Fibroblast of peridontal ligament (primary cell): ENCODE measurements around the gene MMP28.

Experiments used
- DNase-seq: peaks from one replicate; pipeline ENCODE4 v3.0.0-alpha.2; 2010; ENCODE audit errors: extremely low read depth

Gene MMP28

DNA sequence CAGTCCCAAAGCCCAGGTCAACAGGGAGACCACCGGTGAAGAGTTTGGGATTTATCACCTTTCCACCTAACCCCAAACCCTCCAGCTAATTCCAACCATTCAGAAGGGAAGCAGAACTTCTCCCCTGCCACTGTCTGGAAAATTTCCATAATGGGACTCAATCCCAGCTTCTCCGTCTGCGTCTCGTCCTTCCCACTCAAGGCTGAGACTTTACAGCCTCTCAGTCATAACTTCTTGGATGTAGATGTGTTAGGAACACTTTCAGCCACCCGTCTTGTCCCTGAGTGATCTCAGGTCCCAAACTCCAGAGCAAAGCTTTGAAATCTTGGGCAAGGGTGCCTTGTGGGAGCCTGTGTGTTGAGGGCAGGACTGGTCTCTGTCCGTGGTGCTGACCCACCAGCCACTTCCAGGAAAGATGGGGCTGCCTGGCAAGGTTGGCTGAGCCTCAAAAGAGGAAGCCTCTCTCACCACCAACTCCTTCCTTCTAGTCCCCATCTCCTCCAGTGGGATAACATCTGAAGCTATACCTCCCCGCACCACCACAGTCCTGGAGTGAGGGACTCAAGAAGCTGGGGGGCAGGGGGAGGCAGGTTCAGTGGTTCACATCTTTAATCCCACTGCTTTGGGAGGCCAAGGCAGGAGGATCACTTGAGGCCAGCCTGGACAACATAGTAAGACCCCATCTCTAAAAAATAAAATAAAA is 51.7 kb downstream of the MMP28 start:
- DNase-seq = peak; percentile 39

DNA sequence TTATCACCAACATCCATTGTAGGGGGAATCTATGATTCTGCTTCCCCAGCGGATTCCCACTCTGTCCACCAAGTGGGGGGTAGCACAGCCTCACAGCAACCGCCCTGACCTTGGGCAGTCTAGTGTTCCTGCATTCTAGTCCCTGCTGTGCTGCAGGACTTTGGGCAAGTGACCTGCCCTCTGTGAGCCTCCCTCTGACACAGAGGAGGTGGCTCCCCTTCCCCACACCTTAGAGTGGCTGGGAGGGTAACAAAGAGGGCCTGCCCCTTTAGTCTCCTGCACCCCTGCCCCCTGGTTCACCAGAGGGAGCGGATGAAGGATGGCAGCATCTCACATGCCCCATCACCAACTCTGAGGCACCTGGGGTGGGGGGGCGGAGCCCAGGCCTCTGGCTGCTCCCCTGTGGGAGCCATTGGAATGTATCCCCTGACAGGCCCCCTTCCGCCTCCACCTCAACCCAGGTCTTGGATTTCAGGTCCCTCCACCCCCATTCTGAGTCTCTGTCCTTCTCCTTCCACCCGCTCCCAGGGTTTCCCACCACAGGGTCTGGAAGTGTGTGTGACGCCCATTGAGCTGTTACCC is 52.5 kb downstream of the MMP28 start:
- DNase-seq = no peak

DNA sequence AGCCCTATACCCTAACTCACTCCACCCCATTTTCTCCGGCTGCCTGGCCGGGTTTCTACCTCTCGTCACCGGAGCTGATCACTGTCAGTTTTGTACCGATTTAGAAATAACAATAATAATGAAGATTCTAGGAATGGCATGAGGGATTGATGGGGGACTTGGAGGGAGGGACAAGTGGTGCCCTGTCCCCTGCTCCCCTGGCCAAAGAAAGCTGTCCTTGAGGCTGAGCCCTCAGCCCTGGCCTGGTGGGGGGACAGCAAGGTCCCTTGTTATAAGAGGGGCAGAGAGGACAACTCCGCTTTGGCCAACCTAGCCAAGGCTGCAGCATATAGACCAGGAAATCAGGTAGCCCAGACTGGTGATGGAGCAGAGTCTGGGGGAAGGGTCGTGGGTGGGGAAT is 52.9 kb downstream of the MMP28 start:
- no peak for DNase-seq

DNA sequence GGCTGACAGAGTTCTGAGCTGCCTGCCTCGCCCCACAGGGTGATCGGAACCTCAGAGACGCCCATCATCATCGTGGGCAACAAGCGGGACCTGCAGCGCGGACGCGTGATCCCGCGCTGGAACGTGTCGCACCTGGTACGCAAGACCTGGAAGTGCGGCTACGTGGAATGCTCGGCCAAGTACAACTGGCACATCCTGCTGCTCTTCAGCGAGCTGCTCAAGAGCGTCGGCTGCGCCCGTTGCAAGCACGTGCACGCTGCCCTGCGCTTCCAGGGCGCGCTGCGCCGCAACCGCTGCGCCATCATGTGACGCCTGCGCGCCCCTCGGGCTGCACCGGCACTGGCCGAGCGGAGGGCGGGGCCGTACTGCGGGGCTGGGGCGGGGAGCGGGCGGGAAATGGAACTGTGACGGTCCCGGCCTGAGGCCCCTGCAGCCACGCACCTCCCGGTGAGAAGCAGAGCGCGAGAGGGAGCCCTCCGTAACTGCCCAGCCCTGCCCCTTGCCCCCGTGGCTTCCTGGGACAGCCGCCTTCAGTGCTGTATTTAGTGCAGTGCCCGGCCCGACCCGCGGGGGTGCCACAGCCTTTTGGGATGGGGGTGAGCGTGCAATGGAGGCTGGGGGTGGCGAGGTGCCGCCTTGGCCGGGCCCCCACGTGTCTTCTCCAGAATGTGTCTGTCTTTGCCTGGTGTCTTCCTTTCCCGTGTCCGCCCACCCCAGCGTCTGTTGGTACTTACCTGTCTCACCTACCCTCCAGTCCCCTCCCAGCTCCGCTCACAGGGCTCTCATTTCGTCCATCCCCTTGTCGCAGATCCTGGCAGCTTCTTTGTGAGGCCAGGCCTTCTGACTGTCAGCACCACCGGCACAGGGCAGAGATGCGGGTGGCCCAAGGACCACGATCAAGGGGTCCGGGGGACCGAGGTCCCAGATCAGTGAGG is 54.2 kb downstream of the MMP28 start:
- DNase-seq = no peak

DNA sequence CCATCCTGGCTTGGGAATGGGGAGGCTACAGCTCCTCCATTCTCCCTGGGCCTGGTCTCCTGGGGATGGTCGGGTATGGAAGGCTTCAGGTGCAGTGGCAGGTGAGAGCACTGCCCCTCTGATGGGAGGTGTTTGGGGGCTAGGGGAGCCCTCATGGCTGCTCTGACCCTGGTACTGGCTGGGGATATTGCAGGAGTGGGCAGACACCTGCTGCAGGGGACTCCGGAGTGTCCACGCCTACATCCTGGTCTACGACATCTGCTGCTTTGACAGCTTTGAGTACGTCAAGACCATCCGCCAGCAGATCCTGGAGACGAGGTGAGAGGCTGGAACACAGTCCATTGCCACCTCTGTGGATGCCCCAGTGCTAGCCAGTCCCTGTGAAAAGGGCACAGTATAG is 55.2 kb downstream of the MMP28 start:
- no peak for DNase-seq

DNA sequence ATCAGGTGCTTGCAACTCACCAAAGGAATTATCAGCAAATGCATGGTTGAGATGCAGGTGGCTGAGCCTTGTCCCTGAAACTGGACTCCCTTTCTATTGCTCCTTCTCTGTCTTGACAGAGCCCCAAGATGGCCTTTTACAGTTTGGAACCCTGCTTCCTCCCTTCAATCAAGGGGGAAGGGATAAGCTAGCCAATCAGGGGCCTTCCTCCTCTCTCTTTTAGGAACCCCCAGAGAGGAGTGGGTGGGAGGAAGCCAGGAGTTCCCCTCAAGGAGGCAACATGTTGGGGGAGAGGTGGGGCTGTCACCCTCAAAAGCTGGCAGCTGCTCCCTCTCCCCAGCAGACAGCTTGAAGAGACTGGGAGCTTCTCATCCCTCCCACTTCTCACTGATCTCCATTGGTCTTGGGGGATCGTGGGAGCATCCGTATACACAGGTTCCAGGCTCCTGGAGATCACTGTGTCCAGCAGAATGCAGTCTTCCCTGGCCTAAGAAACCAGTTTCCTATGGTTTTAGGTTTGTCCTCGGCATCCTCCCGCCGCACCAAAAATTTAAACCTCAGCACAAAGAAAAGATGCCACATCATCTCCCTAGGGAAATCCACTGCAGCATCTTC is 56.8 kb downstream of the MMP28 start:
- DNase-seq = no peak

DNA sequence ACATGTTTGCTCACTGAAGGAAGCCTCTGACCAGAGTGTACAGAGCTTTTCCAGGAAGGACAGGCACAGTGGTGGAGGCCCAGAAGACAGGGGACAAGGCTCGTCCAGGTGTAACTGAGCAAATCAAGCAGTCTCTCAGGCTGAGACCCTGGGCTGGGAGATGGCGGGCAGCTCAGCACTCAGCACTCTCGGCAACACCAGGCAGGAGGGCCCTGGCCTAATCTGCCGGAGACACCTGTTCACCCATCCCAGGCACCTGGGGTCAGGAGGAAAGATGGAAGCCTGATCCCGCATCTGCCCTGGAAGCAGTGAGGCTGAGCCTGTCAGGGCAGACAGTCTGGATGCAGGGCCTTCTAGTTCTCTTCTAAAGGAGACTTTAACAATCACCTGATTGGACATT is 59.2 kb downstream of the MMP28 start:
- DNase-seq = no peak

DNA sequence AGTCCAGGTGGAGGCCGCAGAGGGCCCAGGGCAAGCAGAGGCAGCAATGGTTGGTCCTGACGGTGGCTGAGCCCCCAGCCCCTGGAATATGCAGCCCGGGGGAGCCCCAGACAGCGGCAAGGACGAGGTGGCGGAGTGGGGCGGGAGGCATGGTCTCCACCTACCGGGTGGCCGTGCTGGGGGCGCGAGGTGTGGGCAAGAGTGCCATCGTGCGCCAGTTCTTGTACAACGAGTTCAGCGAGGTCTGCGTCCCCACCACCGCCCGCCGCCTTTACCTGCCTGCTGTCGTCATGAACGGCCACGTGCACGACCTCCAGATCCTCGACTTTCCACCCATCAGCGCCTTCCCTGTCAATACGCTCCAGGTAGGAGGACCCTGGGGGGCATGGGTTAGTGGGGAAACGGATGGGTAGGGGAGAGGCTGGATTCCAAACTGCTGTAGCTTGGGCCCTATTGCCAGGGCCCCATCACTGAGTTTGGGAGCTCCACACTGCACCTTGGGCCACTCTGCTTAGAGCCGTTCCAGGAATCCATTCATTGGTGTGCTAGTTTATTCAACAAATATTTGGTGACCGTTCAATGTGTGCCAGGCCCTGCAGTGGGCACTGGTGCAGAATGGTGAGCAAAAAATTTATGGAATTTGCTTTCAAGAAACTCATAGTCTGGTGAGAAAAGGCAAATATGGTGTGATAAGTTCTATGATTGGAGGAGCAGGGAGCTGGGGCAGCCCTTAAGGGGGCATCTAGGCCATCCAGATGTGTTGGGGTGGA is 60.2 kb downstream of the MMP28 start:
- DNase-seq = no peak

DNA sequence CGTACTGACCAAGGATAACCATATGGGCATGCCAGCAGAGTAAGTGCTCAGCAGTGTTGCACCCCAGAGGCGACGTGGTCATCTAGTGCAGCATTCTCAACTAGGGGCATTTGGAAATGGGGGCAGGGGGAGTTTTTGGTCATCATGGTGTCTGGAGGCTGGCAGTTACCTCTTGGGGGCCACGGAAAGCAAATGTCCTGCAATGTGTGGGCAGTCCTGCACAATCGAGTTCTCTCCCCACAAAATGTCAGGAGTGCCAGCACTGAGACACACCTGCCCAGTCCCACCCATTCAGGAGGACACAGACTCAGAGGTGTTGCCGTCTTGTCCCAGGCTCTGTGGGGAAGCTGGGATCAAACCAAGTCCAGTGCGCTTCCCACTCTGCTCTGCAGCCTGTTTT is 61.0 kb downstream of the MMP28 start:
- DNase-seq = no peak

DNA sequence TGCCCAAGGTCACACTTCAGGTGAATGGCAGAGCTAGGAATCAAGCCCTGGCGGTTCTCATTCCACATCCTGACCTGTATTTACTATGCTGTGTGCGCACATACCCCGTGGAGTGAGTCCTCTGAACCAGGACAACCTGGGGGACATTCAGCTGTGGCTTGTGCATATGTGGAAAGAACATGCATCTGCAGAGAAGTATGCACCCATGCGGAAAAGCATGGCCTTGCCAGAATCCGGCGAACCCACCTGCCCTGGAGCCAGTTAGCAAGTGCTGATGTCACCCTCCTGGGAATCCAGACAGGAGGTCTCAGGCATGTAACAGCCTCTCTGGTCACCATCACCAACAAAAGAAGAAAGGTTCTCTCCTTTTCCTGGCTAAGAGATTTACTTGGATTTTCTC is 62.1 kb downstream of the MMP28 start:
- no peak for DNase-seq

DNA sequence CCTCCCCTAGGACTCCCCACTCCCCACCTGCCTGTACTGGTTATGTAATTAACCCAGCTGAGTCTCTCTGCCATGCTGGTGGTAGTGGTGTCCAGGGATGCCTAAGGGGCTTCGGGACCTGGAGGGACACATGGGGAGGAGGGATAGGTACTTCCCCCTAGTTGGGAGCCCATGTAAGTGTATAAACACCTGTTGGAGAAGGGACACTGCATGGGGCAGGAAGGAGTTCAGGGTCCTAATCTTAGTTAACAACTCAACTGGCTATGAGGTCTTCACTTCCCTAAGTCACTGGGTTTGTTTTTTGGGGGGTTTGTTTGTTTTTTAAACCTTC is 62.7 kb downstream of the MMP28 start:
- DNase-seq = no peak

DNA sequence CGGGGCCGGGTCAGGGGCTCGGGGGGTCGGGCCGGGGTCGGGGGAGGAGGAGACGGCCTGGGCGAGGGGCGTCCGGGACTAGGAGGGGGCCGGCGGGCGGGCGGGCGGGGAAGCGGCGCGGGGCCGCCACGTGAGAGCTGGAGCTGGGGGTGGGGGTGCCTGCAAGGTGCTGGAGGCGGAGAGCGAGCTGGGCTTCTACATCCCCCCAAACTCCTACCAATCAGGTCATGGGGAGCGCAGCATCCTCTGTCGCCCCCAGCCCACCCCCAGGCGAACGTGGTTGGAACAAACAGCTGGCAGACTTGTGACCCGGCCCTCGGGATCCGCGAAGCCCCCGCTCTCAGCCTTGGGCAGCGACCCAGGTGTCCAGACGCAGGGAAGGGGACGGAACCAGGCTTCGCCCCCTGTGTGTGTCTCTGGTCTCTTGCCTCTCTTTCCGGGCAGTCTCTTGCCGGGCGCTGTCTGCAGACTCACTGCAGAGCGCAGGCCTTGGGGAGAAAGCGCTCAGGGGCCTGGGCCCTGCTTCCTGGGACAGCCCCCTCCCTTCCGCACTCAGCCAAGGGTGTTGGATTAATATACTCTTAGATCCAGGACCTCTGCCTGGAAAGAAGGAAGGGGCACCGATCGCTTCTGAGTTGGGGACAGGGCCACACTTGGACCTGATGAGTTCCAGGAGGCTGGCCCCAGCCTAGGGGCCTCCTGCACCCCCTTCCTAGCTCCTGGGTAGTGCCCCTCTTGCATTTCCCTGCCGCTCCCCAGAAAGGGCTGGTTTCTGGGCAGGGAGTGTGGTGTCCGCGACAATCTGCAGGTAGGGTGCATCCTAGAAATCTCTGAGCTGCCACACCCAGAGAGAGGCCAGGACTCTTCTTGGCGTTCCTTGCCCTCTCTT is 63.3 kb downstream of the MMP28 start:
- no peak for DNase-seq

DNA sequence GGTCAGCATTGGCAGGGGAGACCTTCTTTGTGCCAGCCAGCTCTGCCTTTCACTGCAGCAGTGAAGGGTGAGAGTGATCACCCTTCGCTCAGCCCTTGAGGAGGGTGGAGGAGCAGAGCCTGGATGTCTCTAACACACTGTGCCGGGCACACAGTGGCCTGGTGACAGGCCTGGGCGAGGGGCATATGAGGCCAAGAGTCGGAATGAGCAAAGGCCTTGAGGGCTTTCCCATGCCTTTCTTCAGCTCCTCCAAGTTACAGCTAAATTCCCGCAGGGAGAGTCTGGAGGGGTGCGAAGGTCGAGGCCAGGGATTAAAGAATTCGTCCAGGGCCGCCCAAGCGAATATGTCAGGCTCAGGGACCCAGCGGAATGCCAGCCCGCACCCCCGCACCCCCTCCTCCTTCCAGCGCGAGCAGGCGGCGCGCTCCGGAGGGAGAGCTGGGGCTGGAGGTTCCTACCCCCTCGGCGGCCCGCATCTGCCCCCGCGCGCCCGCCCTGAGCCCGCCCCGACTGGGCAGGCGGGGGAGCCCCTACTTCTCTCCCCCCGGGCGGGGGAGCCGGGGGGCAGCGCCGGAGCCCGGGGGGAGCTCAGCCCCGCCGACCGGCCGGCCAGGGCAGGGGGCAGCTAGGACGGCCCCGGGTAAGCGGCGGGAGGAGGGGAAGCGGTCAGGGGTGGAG is 64.1 kb downstream of the MMP28 start, which contains the start of gene RASL10B:
TSS of gene RASL10B (plus strand) at position 401 of the 678 bp plus-strand sequence. CDS start 3,546 bp downstream, outside the sequence.
- peak; percentile 14 for DNase-seq

DNA sequence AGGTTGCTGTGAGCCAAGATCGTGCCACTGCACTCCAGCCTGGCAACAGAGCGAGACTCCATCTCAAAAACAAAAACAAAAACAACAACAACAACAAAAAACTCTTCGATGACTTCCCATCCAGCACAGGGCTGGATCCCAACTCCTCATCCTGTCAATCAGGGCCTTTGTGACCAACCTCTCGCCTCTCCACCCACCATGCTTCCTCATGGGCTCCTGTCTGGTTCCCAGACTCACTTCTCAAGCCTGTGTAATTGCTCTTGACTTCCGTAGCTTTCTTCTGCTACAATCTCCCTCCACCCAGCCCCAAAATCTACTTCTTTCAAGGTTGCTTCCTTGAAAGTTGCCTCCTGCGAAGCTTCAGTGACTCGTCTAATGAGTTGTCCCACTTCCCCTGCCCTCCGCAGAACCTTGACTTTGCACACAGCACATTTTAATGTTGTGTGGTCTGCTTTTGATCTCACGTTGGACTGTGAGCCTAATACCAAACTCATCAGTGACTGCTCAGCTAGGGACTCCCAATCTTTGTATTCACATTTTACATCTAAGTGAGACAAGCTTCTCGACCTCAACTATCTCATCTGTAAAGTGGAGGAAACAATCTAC is 64.9 kb downstream of the MMP28 start:
- DNase-seq = no peak

DNA sequence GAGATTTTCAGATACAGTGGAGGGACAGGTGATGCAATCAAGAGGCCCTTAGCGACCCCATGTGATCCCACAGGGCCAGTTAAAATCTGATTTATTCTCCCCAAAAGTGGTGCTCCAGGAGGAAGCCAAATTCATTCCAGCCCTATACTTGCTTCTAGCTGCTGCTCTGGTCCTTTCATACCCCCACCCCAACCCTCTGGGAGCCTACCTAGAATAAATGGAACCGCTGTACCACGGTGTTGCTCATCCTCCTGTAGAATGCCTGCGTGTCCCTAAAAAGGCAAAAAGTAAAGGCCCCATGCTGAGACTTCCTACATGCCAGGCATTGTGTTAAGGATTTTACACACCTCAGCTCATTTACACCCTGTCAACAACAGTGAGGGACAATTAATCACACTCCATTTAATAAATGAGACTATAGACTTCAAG is 66.0 kb downstream of the MMP28 start:
- no peak for DNase-seq

DNA sequence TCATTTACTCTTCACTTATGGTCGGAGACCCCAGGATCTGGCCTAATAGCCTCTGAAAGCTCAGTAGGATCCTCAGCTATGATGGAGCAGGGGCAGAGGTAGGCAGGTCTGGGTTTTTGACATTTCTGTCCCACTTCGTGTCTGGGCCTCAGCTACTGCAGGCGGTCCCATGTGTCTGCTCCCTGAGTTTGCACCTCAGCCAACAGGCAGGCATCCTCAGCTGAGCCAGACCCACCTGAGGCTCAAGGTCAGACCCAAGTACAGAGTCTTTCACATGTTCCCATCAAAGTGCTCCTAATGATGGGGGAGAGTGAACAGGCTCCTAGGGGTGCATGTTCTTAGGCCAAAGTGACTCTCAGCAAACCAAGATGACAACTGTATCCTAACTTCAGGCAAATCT is 66.9 kb downstream of the MMP28 start:
- no peak for DNase-seq

DNA sequence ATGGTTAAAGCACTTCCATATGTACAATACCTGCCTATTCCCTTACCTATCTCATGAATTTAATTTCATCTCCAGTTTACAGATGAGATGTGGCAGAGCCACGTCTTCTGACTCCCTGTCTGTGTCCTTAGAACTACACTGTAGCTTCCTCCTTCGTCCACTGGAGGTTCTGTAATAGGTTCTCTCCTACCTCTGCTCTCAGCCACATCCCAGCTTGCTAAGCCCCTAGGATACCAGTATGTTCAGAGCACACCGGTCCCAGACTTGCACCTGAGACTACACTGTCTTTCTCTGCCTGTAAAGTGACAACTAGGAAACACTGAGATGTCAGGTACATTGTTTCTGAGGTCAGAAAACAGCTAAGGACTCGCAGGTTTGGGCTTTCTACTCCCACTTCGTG is 67.8 kb downstream of the MMP28 start:
- DNase-seq = no peak

DNA sequence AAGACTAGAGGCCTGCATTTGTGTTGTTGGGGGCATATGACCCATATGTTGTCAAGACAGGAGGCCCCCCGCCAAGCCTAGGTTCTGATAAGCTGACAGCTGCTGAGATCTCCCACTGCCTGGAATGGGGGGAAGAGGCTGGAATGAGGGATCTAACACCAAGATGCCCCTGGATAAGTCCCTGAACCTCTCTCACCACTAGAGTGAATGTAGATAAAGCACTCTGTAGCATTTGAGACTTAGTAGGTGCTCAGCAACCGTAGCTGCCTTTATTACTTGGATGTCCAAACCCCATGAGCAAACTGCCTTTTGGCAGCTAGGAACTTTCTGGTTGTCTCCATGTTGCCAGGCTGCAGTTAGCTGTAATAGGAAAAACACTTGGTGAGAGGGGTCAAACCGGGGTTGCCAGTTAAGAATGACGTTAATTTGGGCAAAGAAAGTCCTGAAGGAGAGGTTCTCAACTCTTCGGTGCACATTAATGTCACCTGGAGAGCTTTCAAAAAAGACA is 68.4 kb downstream of the MMP28 start:
- peak; percentile 30 for DNase-seq
